Heart left ventricle (tissue), 16 donors: ENCODE results near the gene LCA5L. TPM values are rescaled to one million over a fixed set of nuclear protein-coding genes. Genes with fewer than 3 reads are reported as not detected.
"Not testable (repeated sequence)": the region's sequence is repeated elsewhere in the genome, so short reads cannot be mapped to it uniquely, and the experiment has no call there.

Experiments used
- ATAC-seq, 4 donors: fragments of 200-7000 bp; cut with Tn5 transposase; one replicate each; pipeline ENCODE4 v1.9.1; 2020 to 2022; ENCODE audit warnings: moderate library complexity in 4 of 4, mild to moderate bottlenecking in 3 of 4, moderate number of reproducible peaks in 1 of 4
- DNase-seq, 5 donors: peaks; one replicate each; pipeline ENCODE4 v3.0.0-alpha.2; 2020
- H3K27ac ChIP-seq, 12 donors: fragments of 200-600 bp; sonication (generic) in 4 of 12; one replicate each; pipeline versions ENCODE4 v1.5.0 to v1.8.0; 2016 to 2022; ENCODE audit warnings: mild to moderate bottlenecking in 2 of 12
- H3K27me3 ChIP-seq, 9 donors: fragments of 200-600 bp; sonication (generic) in 2 of 9; one replicate each; pipeline versions ENCODE4 v1.5.1 to v1.8.0; 2016 to 2022; ENCODE audit warnings: mild to moderate bottlenecking in 3 of 9
- H3K36me3 ChIP-seq, 9 donors: fragments of 200-600 bp; sonication (generic) in 2 of 9; one replicate each; pipeline versions ENCODE4 v1.5.0 to v1.8.0; 2018 to 2022; ENCODE audit warnings: mild to moderate bottlenecking in 2 of 9
- H3K4me1 ChIP-seq, 12 donors: fragments of 200-600 bp; sonication (generic) in 4 of 12; one replicate each; pipeline versions ENCODE4 v1.5.0 to v1.8.0; 2016 to 2022; ENCODE audit warnings: mild to moderate bottlenecking in 3 of 12
- H3K4me3 ChIP-seq, 12 donors: fragments of 200-600 bp; sonication (generic) in 4 of 12; one replicate each; pipeline versions ENCODE4 v1.5.0 to v1.8.0; 2017 to 2022; ENCODE audit warnings: mild to moderate bottlenecking in 9 of 12, moderate library complexity in 4 of 12
- H3K9me3 ChIP-seq, 12 donors: fragments of 200-600 bp; sonication (generic) in 4 of 12; one replicate each; pipeline versions ENCODE4 v1.5.0 to v1.8.0; 2016 to 2022; ENCODE audit warnings: mild to moderate bottlenecking in 1 of 12
- POLR2A ChIP-seq, 2 donors: fragments of 450-650 bp; IDR thresholded peaks; one replicate each; pipeline ENCODE4 v1.6.1; 2017; ENCODE audit warnings: antibody characterized with exemption in 2 of 2, mild to moderate bottlenecking in 2 of 2, moderate library complexity in 2 of 2
- WGBS, 4 donors: extraction: QIAGEN DNeasy Blood & Tissue Kit in 2 of 4; methylation state at CpG; one replicate each; pipeline versions ENCODE4 v1.1.5 to v1.1.7; 2013 to 2018; 5-methylcytosine and 5-hydroxymethylcytosine counted together
- intact Hi-C, 10 donors: fragments of 100-400 bp; cut with DNase I; formaldehyde crosslinking; loops; one replicate each; pipeline versions ENCODE4 v1.11.1 to v1.14.2; 2022
- polyA plus RNA-seq, 2 donors: library from polyadenylated mRNA; stranded (reverse); fragments of 200-250 nt; gene quantifications; one replicate each; pipeline ENCODE4 v1.2.3, GENCODE V29; 2013
- total RNA-seq, 9 donors: library from RNA; depleted of rRNA in 2 of 9; stranded (reverse); fragments of >200 nt in 2 of 9; fragmentation: NEBNext Ultra II Directional in 3 of 9; extraction: Animal tissue kit (Norgen Biotek cat#: 25700) in 3 of 9; gene quantifications; one replicate each; pipeline versions ENCODE4 v1.1.0 to v1.2.4, GENCODE V29; 2016 to 2023
- TF ChIP-seq, protein P1 (sequence below), 12 donors: fragments of 200-600 bp; sonication (generic) in 4 of 12; IDR thresholded peaks; one replicate each; pipeline versions ENCODE4 v1.5.0 to v1.8.0; 2018 to 2022; ENCODE audit warnings: antibody characterized with exemption in 12 of 12, mild to moderate bottlenecking in 5 of 12
- donor health status: ischemic (EF 13 %, LVEDD 7.1; RV severe dilation, severe dysfunction).
- donor health status: healthy with polysubstance abuse.
- donor health status: DM: no; HTN: yes; CAD: no.
- donor health status: DM: no; HTN: no; CAD: no.
- donor health status: ischemic (EF 25% LVEDD 6.9; RV normal size, moderate dysfunction).
- donor health status: ischemic (EF 25% LVEDD 5.7; RV mildly dilated, moderate dysfunction).
- donor health status: healthy.
- donor health status: DM: yes; HTN: yes; CAD: no.
- donor health status: ischemic (EF 35%, LVEDD 5.7; RV mildly dilated, moderate dysfunction).
- donor health status: nonischemic (EF 11% LVEDD 7.7; RV severe dilation, severe dysfunction).
- donor health status: DM: yes; HTN: yes; CAD: no.
- donor health status: PGD.
- donor health status: ischemic (EF 29% LVEDD 5.4; RV normal size, mild dysfunction).
- donor health status: nonischemic (EF 23%, LVEDD 6.1; RV moderate dilation, normal function).

LCA5L gene
- total and polyA plus RNA-seq, 11 donors = 0.65 to 1.5 (median 1.0) TPM; not detected in 2

DNA sequence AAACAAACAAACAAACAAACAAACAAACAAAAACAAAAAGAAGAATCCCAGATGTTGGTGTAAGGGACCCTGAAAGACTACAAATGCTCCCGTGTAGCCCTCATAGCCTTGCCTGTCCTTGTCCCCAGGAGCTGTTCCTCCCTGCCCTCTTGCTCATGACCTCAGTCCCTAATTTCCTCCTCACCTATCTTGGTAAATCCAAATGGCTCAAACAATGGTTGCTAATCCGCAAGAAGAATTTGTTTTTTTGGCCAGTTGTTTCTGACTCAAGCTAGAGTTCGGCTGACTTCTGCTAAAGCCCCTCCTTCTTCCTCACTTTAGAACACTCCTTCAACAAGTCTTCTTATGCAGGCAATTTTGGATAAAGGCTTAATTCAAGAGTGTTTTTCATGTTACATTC, 15.6 kb downstream of the LCA5L start:
- ATAC-seq = no peak
- intact Hi-C loops = no loop called here
- no peaks in the 10 kb centered on the region for H3K4me1 ChIP-seq
- no peaks in the 10 kb centered on the region for H3K27me3 ChIP-seq
- no peak overlapping the region for H3K4me3 ChIP-seq
- H3K36me3 ChIP-seq = no peaks in the 10 kb centered on the region
- no peak overlapping the region for H3K27ac ChIP-seq
- no peak for DNase-seq
- TF ChIP-seq POLR2A (IDR thresholded peaks at IDR 0.05) = no peak
- TF ChIP-seq, protein P1, sequence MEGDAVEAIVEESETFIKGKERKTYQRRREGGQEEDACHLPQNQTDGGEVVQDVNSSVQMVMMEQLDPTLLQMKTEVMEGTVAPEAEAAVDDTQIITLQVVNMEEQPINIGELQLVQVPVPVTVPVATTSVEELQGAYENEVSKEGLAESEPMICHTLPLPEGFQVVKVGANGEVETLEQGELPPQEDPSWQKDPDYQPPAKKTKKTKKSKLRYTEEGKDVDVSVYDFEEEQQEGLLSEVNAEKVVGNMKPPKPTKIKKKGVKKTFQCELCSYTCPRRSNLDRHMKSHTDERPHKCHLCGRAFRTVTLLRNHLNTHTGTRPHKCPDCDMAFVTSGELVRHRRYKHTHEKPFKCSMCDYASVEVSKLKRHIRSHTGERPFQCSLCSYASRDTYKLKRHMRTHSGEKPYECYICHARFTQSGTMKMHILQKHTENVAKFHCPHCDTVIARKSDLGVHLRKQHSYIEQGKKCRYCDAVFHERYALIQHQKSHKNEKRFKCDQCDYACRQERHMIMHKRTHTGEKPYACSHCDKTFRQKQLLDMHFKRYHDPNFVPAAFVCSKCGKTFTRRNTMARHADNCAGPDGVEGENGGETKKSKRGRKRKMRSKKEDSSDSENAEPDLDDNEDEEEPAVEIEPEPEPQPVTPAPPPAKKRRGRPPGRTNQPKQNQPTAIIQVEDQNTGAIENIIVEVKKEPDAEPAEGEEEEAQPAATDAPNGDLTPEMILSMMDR (IDR thresholded peaks at IDR 0.05) = no peak
- H3K9me3 ChIP-seq = no peaks in the 10 kb centered on the region
- WGBS, 4 donors = 81 to 87% (median 84%) methylated on average over 3 of the region's 3 CpGs

DNA sequence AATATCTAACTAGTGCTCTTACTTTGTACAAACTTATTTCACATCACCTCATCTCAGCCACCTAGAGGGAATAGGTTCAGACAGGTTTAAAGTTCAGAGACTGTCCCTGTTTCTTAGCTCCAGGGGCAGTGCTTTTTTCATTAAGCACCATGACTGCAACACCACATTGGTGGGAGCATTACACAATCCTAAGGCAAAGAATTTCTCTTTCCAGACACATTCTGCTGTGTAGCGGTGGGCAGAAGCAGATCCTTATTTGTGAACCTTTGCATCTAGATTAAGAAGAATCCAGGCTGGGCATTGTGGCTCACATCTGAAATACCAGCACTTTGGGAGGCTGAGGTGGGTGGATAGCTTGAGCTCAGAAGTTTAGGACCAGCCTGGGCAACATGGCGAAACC, 16.1 kb downstream of the LCA5L start:
- ATAC-seq = no peak
- H3K4me1 ChIP-seq = no peaks in the 10 kb centered on the region
- no peaks in the 10 kb centered on the region for H3K36me3 ChIP-seq
- H3K27me3 ChIP-seq = no peaks in the 10 kb centered on the region
- H3K27ac ChIP-seq = no peak overlapping the region
- no peaks in the 10 kb centered on the region for H3K9me3 ChIP-seq
- 49 to 100% (median 95%) methylated on average over 2 of the region's 2 CpGs for WGBS, 4 donors
- intact Hi-C loops = no loop called here
- no peak overlapping the region for H3K4me3 ChIP-seq
- TF ChIP-seq POLR2A (IDR thresholded peaks at IDR 0.05) = no peak
- TF ChIP-seq, protein P1 (IDR thresholded peaks at IDR 0.05) = no peak
- DNase-seq = no peak

- intact Hi-C loops = no loop called here
- TF ChIP-seq, protein P1 (IDR thresholded peaks at IDR 0.05) = no peak
- no peak for TF ChIP-seq POLR2A (IDR thresholded peaks at IDR 0.05)
Observed at GRCh38 chr21:39422527-39423241, 22.9 kb downstream of the LCA5L start.

GRCh38 chr21:39419204-39419603, 26.4 kb downstream of the LCA5L start:
- H3K36me3 ChIP-seq, H3K9me3 ChIP-seq, intact Hi-C loops, H3K27me3 ChIP-seq, ATAC-seq, H3K4me1 ChIP-seq, H3K4me3 ChIP-seq, H3K27ac ChIP-seq, DNase-seq: not testable (repeated sequence)
- 96 to 98% (median 97%) methylated on average over 5 of the region's 5 CpGs for WGBS, 4 donors

More at GRCh38 chr21:39422527-39423241, 22.9 kb downstream of the LCA5L start:
- DNase-seq (no peak), ATAC-seq (no peak)
- Histone ChIP-seq H3K36me3 (no peaks in the 10 kb centered on the region), H3K4me1 (no peaks in the 10 kb centered on the region), H3K27me3 (no peaks in the 10 kb centered on the region), H3K9me3 (no peaks in the 10 kb centered on the region), H3K4me3 (no peak overlapping the region), H3K27ac (no peak overlapping the region)
- WGBS, 4 donors = 74 to 81% (median 78%) methylated on average over 5 of the region's 5 CpGs

- 97 to 99% (median 98%) methylated on average over 2 of the region's 2 CpGs for WGBS, 4 donors
- Histone ChIP-seq H3K4me3 (no peak overlapping the region), H3K27ac (no peak overlapping the region), H3K9me3 (peaks cover 0 to 10% (median 0%) of the 10 kb centered on the region in 12 donors), H3K4me1 (no peaks in the 10 kb centered on the region), H3K27me3 (no peaks in the 10 kb centered on the region), H3K36me3 (peaks cover 0 to 39% (median 28%) of the 10 kb centered on the region in 9 donors)
- TF ChIP-seq POLR2A (IDR thresholded peaks at IDR 0.05) = no peak
- TF ChIP-seq, protein P1 (IDR thresholded peaks at IDR 0.05) = no peak
- intact Hi-C loops = no loop called here
- no peak for ATAC-seq
- no peak for DNase-seq
Observed at GRCh38 chr21:39406065-39406464, 39.5 kb downstream of the LCA5L start.
